ENCODE data around the gene HECW1.

DNA sequence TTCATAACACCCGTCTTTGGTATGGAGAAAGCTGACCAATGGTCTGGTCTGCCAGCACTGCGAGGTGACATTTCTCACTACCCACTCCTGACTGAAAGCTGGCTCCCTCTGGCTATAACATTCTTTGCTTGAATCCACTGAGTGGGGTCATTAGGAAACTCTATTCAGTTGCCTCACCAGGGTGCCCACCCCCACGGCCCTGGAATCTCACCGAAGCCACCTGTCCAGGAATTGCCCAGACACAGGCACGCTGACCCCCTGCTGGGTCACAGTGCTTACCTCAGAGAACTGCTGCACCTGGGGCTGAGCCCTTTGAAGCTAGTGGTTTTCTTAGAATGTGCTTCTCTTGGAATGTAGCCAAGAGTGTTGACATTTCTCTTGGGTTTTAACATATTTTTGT, 28.6 kb downstream of the HECW1 start:
- TF ChIP-seq GZF1 (CRISPR knock-in tag; IDR thresholded peaks at IDR 0.05) (no peak), CAMTA2 (CRISPR knock-in tag; IDR thresholded peaks at IDR 0.05; ENCODE audit: borderline replicate concordance) (no peak), MED1 (CRISPR knock-in tag; IDR thresholded peaks at IDR 0.05) (no peak), NFE2L1 (CRISPR knock-in tag; IDR thresholded peaks at IDR 0.05; ENCODE audit: borderline replicate concordance) (no peak)
- TF ChIP-seq, protein P1, sequence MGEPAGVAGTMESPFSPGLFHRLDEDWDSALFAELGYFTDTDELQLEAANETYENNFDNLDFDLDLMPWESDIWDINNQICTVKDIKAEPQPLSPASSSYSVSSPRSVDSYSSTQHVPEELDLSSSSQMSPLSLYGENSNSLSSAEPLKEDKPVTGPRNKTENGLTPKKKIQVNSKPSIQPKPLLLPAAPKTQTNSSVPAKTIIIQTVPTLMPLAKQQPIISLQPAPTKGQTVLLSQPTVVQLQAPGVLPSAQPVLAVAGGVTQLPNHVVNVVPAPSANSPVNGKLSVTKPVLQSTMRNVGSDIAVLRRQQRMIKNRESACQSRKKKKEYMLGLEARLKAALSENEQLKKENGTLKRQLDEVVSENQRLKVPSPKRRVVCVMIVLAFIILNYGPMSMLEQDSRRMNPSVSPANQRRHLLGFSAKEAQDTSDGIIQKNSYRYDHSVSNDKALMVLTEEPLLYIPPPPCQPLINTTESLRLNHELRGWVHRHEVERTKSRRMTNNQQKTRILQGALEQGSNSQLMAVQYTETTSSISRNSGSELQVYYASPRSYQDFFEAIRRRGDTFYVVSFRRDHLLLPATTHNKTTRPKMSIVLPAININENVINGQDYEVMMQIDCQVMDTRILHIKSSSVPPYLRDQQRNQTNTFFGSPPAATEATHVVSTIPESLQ (CRISPR knock-in tag; conservative IDR thresholded peaks at IDR 0.05), result no peak

All from HepG2 (cell line).